Measurements from ENCODE around the gene BMPER. TPM values are rescaled to one million over a fixed set of nuclear protein-coding genes. Genes with fewer than 3 reads are reported as not detected.

The BMPER gene
- total RNA-seq, 2 donors from 2014 or later = 3.0 to 3.8 TPM

DNA sequence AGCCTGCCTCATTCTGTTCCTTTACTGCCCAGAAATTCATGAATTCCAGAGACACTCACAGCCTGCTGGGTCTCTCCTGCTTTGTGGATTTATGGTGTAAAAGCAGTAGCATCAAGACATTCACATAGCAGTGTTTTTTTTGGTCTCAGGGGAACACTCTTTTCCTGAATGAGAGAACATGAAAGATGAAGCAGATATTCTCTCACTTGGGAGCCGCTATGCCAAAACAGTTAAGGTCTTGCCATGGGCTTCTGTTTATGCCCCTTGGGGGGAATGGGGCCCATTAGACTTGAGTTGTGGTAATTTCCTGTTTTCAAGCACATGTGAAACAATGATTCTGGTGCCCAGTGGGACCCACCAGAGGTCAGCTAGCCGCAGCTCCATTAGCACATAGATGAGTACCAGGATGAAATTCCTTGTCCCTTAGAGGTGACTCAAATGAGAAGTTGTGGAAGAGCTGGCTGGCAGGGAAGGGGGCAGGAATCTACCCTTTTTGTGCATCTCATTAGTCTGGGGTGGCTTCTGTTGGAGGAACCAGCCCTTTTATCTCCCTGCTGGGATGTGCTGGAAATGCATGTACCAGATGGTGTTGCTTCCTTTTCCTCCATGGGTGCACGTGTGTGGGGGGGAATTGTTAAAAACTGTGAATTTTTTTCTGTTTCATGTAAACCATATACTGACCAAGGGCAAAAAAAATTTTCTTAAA is 13.3 kb downstream of the BMPER start:
- TF ChIP-seq CTCF (IDR thresholded peaks at IDR 0.05) = no peak
- H3K9me3 ChIP-seq = no peaks in the 10 kb centered on the region
- H3K36me3 ChIP-seq = no peaks in the 10 kb centered on the region
- H3K27ac ChIP-seq = no peak overlapping the region
- no peak overlapping the region for H3K4me3 ChIP-seq
- DNase-seq (ENCODE audit: low spot score) = no peak
- H3K4me1 ChIP-seq = no peaks in the 10 kb centered on the region
- H3K27me3 ChIP-seq = no peaks in the 10 kb centered on the region

DNA sequence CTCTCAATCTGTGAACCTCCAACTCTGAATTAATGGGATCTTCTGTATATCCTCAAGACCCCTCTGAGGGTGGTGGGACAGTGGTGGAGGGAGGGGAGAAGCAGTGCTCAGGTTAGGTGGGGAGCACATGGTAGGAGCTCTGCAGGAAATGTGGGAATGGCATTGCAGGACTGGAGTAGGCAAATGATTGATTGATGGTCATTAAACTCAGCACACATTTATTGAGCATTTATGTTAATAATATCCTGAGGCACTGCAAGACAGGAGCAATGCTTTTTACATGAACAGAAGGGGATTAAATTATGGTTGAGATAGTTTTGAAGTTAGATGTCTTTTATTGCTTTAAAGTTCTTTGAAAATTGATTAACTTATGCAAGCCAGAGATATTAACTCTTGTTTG is 14.1 kb downstream of the BMPER start:
- Histone ChIP-seq H3K27me3 (no peaks in the 10 kb centered on the region), H3K27ac (no peak overlapping the region), H3K9me3 (no peaks in the 10 kb centered on the region), H3K36me3 (no peaks in the 10 kb centered on the region), H3K4me3 (no peak overlapping the region), H3K4me1 (no peaks in the 10 kb centered on the region)
- TF ChIP-seq CTCF (IDR thresholded peaks at IDR 0.05) = no peak
- no peak for DNase-seq (ENCODE audit: low spot score)

DNA sequence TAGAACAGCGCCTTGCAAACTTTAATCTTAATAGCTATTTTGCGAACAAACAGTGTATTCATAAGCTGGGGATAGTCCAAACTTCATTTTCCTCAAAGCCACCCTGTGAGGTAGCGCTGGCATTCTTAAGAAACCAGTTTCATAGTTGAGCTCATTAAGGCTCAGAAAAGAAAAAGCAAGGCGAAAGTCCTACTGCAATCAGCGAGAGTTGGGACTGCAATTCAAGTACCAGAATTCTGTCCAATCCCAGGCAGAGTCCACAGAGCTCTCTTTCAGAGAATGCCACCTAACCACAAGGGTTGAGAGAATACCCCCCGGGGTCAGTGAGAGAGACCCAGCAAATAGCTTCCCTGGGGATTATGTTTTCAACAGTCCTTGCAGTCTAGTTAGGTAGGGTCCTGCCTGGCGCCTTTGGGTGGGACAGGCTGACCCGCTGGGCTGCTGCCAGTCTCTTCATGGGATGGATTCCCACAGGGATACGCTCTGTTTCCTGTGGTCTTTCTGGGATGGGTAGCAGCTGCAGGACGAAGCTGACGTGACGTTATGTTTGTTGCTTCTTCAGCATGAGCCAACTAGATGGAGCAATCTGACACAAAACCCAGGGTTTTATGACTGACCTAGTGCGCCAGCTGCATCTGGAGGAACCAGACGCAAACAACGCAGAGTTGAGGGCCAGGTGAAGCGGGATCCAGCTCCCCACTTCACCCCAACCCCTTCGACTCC is 16.0 kb downstream of the BMPER start:
- no peak for TF ChIP-seq CTCF (IDR thresholded peaks at IDR 0.05)
- no peak for DNase-seq (ENCODE audit: low spot score)
- no peaks in the 10 kb centered on the region for H3K9me3 ChIP-seq
- no peaks in the 10 kb centered on the region for H3K36me3 ChIP-seq
- no peaks in the 10 kb centered on the region for H3K4me1 ChIP-seq
- H3K27ac ChIP-seq = no peak overlapping the region
- no peaks in the 10 kb centered on the region for H3K27me3 ChIP-seq
- H3K4me3 ChIP-seq = no peak overlapping the region

GRCh38 chr7:33922820-33923219 is 17.5 kb downstream of the BMPER start:
- Histone ChIP-seq H3K27ac (peak overlapping the region in 1 of 2 donors; percentile 40), H3K4me1 (no peaks in the 10 kb centered on the region), H3K36me3 (no peaks in the 10 kb centered on the region), H3K27me3 (no peaks in the 10 kb centered on the region), H3K4me3 (no peak overlapping the region), H3K9me3 (no peaks in the 10 kb centered on the region)
- no peak for DNase-seq (ENCODE audit: low spot score)
- TF ChIP-seq CTCF (IDR thresholded peaks at IDR 0.05) = no peak

DNA sequence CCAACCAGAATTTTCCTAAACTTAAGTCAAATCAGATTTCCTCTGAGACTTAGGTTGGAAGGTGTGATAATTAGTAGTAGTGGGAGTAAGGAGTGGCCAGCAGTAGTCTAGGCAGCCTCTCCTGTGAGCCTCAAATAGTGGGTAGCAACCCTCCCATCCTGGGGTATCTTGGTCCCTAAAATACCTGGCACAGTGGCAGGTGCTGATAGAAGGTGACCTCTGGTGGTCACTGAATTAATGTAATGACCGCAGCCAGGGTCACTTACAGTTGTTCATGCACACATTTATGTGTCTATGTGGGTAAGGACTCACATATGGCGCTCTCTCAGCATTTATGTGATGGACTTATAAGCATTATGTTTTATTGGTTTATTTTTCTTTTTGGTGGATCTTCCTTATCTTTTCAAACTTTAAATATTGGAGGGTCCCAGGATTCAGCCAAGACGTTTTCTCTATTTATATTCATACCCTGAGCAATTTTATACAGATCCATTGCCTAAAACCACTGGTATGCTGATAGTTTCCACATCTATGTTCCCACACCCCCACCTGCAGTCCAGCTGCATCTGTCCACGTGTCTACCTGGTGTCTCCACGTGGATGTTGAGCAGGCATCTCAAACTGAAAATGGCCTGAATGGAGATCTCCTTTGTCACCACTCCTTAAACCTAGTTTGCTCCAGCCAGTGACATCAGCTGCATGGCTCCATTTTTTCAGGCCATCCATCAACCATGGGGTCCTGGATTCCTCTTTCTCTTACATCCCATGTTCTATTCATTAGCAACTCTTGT is 18.3 kb downstream of the BMPER start:
- no peaks in the 10 kb centered on the region for H3K9me3 ChIP-seq
- no peaks in the 10 kb centered on the region for H3K4me1 ChIP-seq
- no peak for TF ChIP-seq CTCF (IDR thresholded peaks at IDR 0.05)
- no peaks in the 10 kb centered on the region for H3K36me3 ChIP-seq
- no peak overlapping the region for H3K4me3 ChIP-seq
- H3K27ac ChIP-seq = peak overlapping the region in 1 of 2 donors; percentile 40
- H3K27me3 ChIP-seq = no peaks in the 10 kb centered on the region
- DNase-seq (ENCODE audit: low spot score) = no peak

All from right atrium auricular region (tissue), 2 donors.